Left kidney (tissue), 2 donors: ENCODE measurements around the gene CDC26. TPM values are rescaled to one million over a fixed set of nuclear protein-coding genes. Genes with fewer than 3 reads are reported as not detected.
"Not testable (repeated sequence)": the region's sequence is repeated elsewhere in the genome, so short reads cannot be mapped to it uniquely, and the experiment has no call there.

Experiments
- DNase-seq: peaks from one replicate; pipeline ENCODE4 v3.0.0-alpha.2; 2013
- polyA plus RNA-seq: library from polyadenylated mRNA; unstranded; fragments of 120-200 nt; gene quantifications from one replicate; pipeline ENCODE4 v1.2.1, GENCODE V29; 2013; ENCODE audit not compliant: insufficient read length

CDC26 gene
- polyA plus RNA-seq, 1 donor, result 38.9 TPM

- no peak for DNase-seq
These were observed 21.6 kb upstream of the CDC26 start for GRCh38 chr9:113296796-113297558.

GRCh38 chr9:113296247-113296646, 20.9 kb upstream of the CDC26 start:
- DNase-seq, result not testable (repeated sequence)

- DNase-seq, result no peak
These were observed 18.0 kb upstream of the CDC26 start for GRCh38 chr9:113293285-113293878.

GRCh38 chr9:113290052-113290607, 14.8 kb upstream of the CDC26 start:
- DNase-seq, result no peak

- no peak for DNase-seq
These were observed 13.7 kb upstream of the CDC26 start for GRCh38 chr9:113289091-113289490.

GRCh38 chr9:113281356-113281755, 6.0 kb upstream of the CDC26 start:
- DNase-seq, result no peak

- DNase-seq, result no peak
These were observed 3.5 kb upstream of the CDC26 start for GRCh38 chr9:113278840-113279239.

- peak; percentile 76 for DNase-seq
These were observed 757 bp downstream of the CDC26 start for GRCh38 chr9:113274474-113275156.

GRCh38 chr9:113269871-113270270, 5.5 kb downstream of the CDC26 start:
- no peak for DNase-seq

GRCh38 chr9:113269355-113269754, 6.0 kb downstream of the CDC26 start:
- no peak for DNase-seq

GRCh38 chr9:113267911-113268566, 7.3 kb downstream of the CDC26 start:
- DNase-seq, result no peak

- no peak for DNase-seq
These were observed 9.2 kb downstream of the CDC26 start for GRCh38 chr9:113266174-113266573.

GRCh38 chr9:113261917-113262671, 13.3 kb downstream of the CDC26 start:
- no peak for DNase-seq

- DNase-seq, result no peak
These were observed 17.1 kb downstream of the CDC26 start for GRCh38 chr9:113258282-113258681.

GRCh38 chr9:113257863-113258262, 17.5 kb downstream of the CDC26 start:
- no peak for DNase-seq

- no peak for DNase-seq
These were observed 19.9 kb downstream of the CDC26 start for GRCh38 chr9:113255438-113255837.

- no peak for DNase-seq
These were observed 20.4 kb downstream of the CDC26 start for GRCh38 chr9:113254991-113255390.

- no peak for DNase-seq
These were observed 24.6 kb downstream of the CDC26 start for GRCh38 chr9:113250807-113251206.

- DNase-seq, result not testable (repeated sequence)
These were observed 25.7 kb downstream of the CDC26 start for GRCh38 chr9:113249661-113250060.

GRCh38 chr9:113247640-113248039, 27.7 kb downstream of the CDC26 start:
- no peak for DNase-seq

GRCh38 chr9:113246928-113247327, 28.4 kb downstream of the CDC26 start:
- no peak for DNase-seq

- DNase-seq, result no peak
These were observed 29.5 kb downstream of the CDC26 start for GRCh38 chr9:113245894-113246293.
